ENCODE data around the gene B3GLCT.
"Not testable (repeated sequence)": the region's sequence is repeated elsewhere in the genome, so short reads cannot be mapped to it uniquely, and the experiment has no call there.

Gene B3GLCT

DNA sequence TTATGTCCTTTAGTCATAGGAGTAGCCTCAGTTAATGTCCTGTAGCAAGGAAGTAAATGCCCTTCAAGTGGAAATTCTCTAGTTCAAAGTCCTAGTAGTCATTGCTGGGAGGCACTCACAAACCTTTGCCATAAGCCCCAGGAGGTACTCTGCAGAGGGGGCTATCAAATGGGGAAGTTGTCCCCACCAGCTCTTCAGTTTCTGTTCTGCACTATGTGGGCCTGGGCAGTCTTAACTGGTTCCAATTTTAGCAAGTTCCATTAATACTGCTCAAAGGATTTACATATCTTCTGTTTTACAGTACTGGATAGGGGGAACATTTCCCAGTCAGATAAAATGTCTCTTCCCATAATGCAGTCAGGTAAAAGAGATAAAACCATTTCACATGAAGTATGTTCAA, 101.3 kb downstream of the B3GLCT start:
- no peak for DNase-seq

DNA sequence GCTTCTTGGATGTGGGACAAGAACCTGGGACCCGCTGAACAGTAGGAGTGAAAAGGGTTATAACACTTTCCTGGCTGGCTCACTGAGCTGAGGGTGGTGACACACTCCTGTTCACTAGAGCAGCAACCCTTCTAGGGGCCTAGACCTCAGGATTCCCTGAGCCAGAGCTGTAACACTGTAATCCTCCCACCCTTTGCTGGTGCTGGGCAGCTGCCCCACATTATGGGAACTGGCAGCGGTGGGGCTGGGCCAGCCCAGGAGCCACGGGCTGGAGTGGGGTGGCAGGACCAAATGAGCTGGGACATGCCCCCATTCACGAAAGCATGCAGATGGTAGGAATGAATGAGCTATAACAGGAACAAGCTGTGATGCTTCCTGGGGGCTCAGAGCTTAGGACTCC, 110.6 kb downstream of the B3GLCT start:
- peak; percentile 57 for DNase-seq

DNA sequence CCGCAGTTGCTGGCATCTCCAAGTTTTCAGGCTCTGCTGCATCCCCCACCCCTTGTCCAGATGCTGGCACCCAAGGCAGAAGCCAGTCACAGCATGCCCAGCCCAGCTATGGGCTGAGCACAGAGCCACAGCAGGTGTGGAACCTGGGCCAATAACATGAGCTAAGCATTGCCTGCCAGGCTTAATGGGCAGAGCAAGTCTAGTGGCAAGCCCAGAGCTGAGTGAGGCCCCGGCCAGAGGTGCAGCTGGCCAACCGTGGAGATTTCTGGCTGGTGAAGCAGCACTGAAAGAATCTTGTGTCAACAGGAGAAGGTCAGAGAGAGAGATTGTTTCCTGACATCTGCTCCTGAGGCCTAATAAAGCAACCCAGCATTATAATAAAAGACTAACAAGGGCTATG, 111.0 kb downstream of the B3GLCT start:
- DNase-seq: peak; percentile 91

DNA sequence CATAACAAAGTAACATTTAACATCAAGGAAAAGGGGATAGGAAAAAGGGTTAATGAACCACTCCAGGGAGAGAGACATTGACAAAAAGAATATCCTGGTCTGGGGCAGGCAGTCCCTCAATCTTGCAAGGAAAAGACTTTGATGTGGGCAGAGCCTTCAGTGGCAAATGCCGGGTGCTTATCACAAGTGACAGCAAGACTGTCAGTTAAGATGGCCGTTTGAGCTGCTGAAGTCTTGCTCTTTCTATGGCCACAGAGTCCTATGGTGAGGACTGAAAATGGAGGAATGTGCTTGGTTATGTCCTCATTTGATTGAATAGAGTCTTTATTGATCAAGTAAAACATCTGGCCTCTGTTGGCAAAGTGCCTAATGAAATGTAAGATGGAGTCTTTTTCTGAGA, 112.1 kb downstream of the B3GLCT start:
- no peak for DNase-seq

DNA sequence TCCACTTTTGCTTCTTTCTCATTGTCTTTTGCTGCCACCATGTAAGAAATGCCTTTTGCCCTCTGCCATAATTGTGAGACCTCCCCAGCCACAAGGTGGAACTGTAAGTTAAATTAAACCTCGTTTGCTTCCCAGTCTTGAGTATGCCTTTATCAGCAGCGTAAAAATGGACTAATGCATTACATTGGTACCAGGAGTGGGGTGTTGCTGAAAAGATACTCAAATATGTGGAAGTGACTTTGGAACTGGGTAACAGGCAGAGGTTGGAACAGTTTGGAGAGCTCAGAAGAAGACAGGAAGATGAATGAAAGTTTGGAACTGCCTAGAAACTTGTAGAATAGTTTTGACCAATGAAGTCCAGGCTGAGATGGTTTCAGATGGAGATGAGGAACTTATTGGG, 115.2 kb downstream of the B3GLCT start:
- no peak for DNase-seq

DNA sequence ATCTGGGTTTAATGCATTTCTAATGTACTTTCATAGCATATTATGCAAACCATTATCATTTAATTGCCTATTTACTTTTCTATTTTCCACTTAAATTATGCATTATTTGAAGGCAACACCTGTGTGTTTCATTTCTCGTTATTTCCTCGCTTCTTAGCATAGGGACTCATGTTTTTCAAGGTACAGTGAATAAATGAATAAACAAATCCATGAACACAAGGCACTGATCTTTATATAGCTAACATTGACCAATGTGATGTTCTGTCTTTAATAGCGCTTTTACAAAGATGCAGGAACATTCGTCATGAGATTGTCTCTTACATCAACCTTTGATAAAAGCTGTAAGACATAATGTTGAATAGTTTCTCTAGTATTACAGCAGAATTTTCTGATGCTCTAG, 121.2 kb downstream of the B3GLCT start:
- DNase-seq: peak; percentile 53

DNA sequence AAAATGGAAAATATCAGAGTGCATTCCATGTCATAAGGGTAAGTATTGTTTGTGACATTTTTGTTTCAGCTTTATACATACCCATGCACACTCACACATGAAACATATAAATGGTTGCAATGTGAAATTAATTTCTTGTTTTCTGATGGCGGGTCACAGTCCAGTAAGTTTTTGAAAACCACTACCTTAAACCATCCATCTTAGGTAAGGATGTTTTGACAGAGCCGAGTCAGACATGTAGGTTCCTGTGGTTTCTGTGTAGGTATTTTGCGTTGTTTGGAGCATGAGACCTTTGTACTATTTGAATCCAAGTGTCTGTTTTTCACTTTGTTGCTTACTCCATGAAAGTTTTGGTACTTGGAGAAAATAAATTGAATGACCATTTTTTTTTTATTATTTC, 121.7 kb downstream of the B3GLCT start:
- DNase-seq: peak; percentile 45

DNA sequence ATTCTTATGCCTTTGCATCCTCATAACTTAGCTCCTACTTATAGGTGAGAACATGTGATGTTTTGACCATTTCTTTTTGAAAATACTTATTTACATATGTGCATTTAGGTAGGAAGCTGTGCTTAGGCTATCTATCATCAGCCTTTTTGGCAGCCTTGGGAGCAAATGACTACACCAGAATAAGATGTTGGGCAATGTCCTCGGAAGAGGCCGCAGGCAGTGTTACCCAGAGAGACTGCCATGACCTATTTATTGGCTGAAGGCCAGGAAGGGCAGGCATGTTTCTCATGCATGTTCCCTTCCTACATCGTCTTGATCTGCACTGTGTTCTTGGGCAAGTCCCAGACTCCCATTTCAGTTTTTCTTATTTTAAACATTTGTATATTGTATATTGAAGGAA, 122.3 kb downstream of the B3GLCT start:
- peak; percentile 4 for DNase-seq

DNA sequence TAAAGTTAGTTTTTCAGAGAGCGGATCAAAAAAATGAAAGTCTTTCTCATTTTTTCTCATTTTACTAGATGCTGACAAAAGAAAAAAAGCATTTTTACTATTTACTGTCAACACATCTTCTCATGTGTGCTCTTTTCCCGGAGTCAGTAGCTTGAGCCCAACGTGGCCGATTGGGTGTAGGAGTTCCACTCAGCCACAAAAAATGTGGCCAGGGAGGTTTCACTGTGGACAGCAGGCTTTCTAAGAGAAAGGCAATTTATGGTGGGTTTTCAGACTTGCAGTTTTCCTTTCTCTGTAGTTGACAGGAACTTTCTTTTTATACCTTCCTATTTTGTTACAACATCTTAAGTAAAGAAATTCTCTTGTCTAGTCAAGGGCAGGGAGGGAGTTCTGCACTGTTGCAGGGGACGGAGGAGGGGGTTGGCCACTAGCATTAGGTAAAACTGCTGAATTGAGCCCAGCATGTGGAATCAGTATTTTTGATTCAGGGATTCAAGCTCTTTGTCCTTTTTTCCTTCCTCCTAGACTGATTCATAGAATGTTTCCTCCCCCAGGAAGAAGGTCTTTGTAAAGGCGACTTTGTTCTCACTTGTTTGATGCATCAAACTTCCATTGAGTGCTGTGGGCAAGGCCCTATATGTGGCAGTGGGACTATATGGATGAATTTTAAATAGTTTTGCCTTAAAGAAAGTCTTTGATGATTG, 123.1 kb downstream of the B3GLCT start:
- no peak for DNase-seq

DNA sequence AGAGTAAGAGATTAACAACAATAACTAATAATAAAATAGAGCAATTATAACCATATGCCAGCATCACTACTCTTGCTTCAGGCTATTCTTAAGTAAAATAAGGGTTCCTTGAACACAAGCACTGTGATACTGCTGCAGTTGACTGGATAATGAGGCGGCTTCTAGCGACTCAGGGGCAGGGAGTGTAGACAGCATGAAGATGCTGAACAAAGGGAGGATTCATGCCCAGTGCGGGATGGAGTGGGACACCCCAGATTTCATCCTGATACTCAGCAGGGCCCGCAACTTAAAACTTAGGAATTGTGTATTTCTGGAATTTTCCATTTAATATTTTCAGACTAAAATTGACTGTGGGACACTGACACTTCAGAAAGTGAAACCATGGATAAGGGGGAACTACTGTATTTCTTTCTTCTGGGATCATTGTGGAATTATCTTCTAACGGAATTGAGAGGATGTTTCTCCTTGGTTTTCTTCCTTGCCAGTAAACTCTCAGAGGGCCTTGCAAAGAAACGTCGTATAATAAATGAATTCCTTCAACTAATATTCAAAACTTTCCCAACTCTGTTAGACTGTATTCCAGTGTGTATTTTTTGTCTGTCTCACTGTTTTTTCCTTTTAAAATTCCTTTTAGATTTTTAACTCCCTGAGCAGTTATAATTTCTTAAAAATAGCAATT, 127.5 kb downstream of the B3GLCT start:
- DNase-seq: no peak

DNA sequence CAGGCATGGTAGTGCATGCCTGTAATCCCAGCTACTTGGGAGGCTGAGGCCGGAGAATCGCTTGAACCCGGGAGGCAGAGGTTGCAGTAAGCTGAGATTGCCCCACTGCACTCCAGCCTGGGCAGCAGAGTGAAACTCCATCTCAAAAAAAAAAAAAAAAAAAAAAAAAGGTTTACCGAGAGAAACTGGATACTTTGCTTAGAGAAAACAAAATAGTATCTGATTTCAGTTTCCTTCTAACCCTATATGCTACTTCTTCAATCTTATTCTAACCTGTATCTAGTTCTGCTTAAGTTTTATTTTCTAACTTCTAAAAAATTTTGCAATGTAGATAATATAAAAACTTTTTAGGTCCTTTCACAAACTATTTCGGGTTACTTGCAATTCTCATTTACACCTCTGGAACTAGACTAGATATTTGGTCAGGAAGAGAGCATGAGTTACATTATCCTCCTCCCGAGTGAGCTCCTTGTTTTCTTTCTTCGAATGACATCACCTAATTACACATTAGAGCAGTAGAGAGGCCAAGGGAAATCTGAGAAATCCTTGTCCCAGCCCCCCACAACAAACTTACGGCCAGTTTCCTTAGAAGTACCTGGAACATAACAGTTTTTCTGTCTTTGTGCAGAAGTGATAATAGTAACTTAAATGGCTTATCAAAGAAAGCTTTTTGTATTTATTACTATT, 128.9 kb downstream of the B3GLCT start:
- DNase-seq: no peak

DNA sequence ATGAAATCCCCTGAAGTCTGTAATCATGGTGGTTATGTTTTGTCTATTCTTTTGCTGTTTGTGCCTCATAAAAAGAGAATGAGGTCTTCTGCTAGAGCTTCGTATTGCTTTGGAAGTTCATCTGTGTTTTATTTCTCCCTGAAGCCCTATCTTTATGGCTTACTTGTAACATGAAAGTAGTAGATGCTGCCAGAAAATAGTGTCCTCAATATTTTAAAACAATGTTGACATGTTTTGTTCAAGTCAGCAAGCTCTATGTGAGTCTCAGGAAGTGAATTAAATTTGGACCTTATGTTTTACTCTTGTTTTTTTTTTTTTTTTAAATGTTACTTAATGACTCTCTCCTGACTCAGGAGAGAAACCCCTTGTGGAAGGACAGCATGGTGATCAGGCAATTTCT, 130.5 kb downstream of the B3GLCT start:
- no peak for DNase-seq

DNA sequence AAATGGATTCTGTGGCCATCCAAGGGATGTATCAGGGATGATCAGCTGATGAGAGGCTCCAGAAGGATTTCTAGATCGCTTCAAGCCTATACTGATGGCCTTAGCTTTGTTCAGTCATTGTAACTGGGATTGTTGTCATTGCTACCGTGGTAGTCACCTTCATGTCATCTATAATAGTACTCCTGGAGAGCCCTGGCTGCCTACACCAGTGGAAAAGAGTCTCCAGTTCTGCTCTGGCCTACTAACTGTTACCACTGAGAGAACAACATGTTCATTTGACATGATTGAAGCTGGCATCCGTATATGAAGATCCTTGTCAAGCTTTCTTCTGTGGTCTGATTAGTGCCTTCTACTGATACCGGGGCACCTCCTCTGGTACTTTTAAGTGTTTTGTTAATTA, 131.3 kb downstream of the B3GLCT start:
- no peak for DNase-seq

DNA sequence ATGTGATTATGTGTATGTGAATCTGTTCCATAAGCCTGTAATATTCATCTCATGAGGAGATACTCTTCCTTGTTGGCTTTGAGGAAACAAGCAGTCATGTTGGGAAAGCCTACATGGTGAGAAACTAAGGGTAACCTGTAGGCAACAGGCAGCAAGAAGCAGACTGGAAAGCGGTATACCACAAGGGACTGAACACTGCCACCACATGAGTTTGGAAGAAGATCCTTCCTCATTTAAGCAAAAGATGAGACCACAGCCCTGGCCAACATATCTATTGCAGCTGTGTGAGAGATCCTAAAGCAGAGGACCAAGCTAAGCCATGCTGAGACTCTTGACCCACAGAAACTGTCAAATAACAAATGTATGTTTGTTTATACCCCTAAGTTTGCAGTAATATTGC, 134.8 kb downstream of the B3GLCT start:
- DNase-seq: no peak

DNA sequence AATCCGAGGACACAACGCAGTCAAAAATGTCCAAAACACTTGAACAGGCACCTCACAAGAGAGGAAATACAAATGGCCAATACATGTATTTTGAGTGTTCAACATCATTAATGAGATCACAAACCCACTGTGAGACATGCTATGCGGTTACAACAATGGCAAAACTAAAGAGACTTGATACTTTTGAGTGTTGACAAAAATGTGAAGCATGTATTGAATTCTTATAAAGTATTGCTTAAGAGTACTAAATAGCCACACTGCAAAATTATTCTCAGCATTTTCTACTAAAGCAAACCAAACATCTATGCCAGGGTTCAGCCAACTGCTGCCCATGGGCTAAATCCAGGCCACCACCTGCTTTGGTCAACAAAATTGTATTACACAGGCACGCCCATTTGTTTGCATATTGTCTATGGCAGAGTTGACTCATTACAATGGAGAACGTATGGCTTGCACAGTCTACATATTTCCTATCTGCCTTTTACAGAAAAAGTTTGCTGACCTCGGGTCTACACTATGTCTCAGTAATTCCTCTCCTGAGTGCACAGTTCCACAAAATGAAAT, 135.3 kb downstream of the B3GLCT start:
- DNase-seq: no peak

DNA sequence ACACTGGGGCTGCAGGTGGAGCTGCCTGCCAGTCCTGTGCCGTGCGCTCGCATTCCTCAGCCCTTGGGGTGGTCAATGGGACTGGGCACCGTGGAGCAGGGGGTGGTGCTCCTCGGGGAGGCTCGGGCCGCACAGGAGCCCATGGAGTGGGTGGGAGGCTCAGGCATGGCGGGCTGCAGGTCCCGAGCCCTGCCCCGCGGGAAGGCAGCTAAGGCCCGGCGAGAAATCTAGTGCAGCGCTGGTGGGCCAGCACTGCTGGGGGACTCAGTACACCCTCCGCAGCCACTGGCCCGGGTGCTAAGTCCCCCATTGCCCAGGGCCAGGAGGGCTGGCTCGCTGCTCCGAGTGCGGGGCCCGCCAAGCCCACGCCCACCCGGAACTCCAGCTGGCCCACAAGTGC, 139.8 kb downstream of the B3GLCT start:
- DNase-seq: not testable (repeated sequence)

DNA sequence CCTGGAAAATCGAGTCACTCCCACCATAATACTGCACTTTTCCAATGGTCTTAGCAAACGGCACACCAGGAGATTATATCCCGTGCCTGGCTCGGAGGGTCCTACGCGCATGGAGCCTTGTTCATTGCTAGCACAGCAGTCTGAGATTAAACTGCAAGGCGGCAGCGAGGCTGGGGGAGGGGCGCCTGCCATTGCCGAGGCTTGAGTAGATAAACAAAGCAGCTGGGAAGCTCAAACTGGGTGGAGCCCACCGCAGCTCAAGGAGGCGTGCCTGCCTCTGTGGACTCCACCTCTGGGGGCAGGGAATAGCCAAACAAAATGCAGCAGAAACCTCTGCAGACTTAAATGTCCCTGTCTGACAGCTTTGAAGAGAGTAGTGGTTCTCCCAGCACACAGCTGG, 141.1 kb downstream of the B3GLCT start:
- DNase-seq: not testable (repeated sequence)

DNA sequence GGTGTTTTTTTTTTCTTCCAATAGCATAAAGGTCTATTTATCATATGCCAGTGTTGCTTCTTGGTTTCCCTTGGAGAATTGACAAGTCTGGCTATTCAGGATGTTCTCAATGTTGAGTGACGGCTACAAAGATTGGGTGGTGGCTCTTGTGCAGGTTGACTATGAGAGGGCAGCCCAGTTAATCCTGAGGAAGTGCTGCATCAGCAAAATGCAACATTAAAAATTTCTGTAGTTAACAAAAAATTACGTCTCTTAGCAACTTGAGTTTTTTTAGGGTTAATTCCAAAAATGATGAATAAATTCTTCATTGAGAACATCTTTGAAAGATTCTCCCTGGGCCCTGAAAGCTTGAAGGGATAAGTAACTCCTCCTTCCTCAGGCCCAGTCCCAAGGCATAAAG, 147.1 kb downstream of the B3GLCT start:
- no peak for DNase-seq

DNA sequence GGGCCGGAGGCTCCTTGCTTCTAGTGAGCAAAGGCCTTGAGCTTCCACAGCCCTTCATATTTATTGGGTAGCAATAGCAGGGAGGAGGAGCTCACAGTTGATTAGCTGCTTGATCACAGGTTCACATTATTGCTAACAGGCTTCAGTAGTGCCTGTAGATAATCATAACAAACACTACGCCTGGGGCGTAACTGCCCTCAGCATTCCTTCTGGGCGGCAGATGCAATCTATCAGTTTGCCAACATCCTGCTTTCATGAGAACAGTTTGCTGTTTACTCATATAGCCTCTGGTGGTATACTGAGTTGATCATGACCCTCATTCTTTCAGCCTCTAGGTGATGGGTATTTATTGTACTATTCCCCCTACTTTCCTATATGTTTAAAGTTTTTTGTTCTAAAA, 149.4 kb downstream of the B3GLCT start:
- no peak for DNase-seq

DNA sequence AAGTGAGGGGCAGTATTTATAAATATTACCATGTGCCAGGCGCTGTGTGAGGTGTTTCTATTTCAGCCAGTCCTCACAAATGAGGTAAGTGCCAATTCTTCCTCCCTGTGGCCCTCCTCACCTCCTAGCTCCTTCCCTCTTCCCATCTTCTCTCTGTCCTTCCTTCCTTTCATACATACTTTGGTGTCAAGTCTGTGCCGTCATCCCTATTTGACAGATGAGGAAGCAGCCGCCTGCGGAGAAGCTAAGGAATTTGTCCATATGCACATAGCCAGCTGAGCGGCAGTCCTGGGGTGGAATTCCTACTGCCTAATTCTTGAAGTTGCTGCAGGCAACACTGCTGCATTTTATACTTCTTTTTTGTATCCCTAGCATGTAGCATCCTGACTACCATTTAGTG, 150.8 kb downstream of the B3GLCT start:
- no peak for DNase-seq

DNA sequence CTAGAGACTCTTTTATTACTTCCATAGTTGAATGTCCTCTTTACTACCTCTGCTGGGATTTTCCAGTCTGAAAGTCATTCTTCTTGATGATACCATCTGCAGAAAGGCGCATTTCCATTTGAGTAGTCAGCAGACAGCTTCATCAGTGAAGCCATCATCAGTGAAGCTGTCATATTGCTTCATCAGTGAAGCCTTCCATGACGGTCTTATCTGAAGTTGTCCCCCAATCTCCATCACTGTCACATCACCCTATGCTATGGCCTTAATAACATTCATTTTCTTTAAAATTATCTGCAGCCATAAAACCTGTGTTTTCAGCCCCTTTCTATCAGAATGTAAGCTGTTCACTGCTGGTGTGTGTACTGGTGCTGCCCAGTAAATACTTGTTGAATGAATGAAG, 151.6 kb downstream of the B3GLCT start:
- no peak for DNase-seq

DNA sequence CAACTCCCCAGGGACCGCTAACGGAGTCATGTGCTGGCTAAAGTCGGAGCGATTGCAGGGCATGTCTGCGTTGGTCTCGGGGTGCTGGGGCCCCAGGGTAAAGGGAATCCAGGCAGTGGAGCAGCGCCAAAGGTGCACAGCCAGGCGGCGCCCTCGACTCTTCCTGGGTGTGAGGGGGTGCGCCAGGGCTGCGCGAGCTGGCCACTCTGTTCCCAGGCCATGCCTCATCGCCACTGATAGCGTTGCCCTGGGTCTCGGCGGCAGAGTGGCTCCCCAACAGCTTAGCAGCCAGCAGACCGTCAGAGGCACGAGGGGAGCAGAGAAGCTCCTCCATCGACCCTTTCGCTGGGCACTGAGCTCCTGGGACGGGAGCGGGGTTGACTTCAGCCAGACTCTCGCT, 152.7 kb downstream of the B3GLCT start:
- DNase-seq: no peak

DNA sequence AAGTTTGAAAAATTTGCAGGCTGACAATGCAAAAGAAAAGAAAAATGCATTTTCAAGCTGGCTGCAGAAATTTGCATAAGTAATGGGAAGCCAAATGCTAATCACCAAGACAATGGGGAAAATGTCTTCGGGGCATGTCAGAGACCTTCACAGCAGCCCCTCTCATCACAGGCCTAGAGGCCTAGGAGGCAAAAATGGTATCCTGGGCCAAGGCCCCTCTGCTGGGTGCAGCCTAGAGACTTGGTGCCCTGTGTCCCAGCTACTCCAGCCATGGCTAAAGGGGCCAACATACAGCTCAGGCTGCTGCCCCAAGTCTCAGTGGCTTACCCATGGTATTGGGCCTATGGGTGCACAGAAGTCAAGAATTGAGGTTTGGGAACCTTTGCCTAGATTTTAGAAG, 155.2 kb downstream of the B3GLCT start:
- DNase-seq: no peak

DNA sequence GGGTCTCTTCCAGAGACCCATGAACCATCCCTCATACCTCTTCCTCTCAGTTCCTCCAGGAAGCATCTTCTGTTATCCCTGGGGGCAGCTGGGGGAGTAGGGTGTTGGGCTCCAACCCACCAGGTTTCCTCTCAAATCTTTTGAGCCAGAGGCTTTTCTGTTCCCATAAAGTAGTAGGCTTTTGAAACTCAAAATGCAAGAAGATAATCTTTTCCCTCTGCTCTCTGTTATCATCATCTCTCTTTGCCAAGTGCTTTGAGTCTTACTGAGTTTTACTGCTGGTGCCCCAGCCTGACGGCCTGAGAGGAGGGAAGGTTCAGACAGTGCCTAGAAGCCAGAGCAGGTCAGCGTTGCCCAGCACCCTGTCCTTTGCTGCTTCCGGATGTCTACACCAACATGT, 157.2 kb downstream of the B3GLCT start:
- no peak for DNase-seq

Measured in DMS79 treated with DMSO at 0.1 percent for 48 hours (cell line).